Neural progenitor cell (in vitro differentiated cells): ENCODE data around the gene TUB. TPM values are rescaled to one million over a fixed set of nuclear protein-coding genes. Genes with fewer than 3 reads are reported as not detected.

Source experiments
- DNase-seq: peaks from one replicate; pipeline ENCODE4 v3.0.0-alpha.2; 2016; ENCODE audit warnings: low spot score
- H2AFZ ChIP-seq: fragments of 200-600 bp; sonication (generic); replicated peaks from 2 replicates; pipeline ENCODE4 v1.6.1; 2016; ENCODE audit warnings: antibody characterized with exemption
- H3F3A ChIP-seq: fragments of 200-600 bp; sonication (generic); 2 replicates; pipeline ENCODE4 v1.6.1; 2016; ENCODE audit warnings: antibody characterized with exemption, low read depth
- H3K27ac ChIP-seq: fragments of 200-600 bp; sonication (generic); 2 replicates; pipeline ENCODE4 v1.5.1; 2016; ENCODE audit warnings: mild to moderate bottlenecking
- H3K27me3 ChIP-seq: fragments of 200-600 bp; sonication (generic); 2 replicates; pipeline ENCODE4 v1.6.1; 2016; ENCODE audit warnings: mild to moderate bottlenecking, moderate library complexity
- H3K36me3 ChIP-seq: fragments of 200-600 bp; sonication (generic); 2 replicates; pipeline ENCODE4 v1.5.1; 2016
- H3K4me1 ChIP-seq: fragments of 200-600 bp; sonication (generic); 2 replicates; pipeline ENCODE4 v1.6.1; 2016; ENCODE audit warnings: mixed run types
- H3K4me2 ChIP-seq: fragments of 200-600 bp; sonication (generic); 2 replicates; pipeline ENCODE4 v1.6.1; 2016
- H3K4me3 ChIP-seq: fragments of 200-600 bp; sonication (generic); 2 replicates; pipeline ENCODE4 v1.5.1; 2016
- H3K79me2 ChIP-seq: fragments of 200-600 bp; sonication (generic); 2 replicates; pipeline ENCODE4 v1.6.1; 2016; ENCODE audit warnings: low read depth
- H3K9ac ChIP-seq: fragments of 200-600 bp; sonication (generic); 2 replicates; pipeline ENCODE4 v1.6.1; 2016
- H3K9me3 ChIP-seq: fragments of 200-600 bp; sonication (generic); 2 replicates; pipeline ENCODE4 v1.5.1; 2016; ENCODE audit warnings: low read depth
- H4K20me1 ChIP-seq: fragments of 200-600 bp; sonication (generic); 2 replicates; pipeline ENCODE4 v1.6.1; 2016; ENCODE audit warnings: low read depth
- H3K27ac Mint-ChIP-seq: 3 replicates; pipeline ENCODE4 v1.8.0; 2021; ENCODE audit warnings: mixed read lengths
- H3K27me3 Mint-ChIP-seq: 2 replicates; pipeline ENCODE4 v1.8.0; 2022; ENCODE audit warnings: low read depth, mild to moderate bottlenecking, inconsistent platforms, moderate library complexity, mixed read lengths; ENCODE audit not compliant: insufficient read depth
- H3K36me3 Mint-ChIP-seq: 3 replicates; pipeline ENCODE4 v1.8.0; 2021; ENCODE audit warnings: mixed read lengths
- H3K4me1 Mint-ChIP-seq: 3 replicates; pipeline ENCODE4 v1.8.0; 2021; ENCODE audit warnings: mixed read lengths
- H3K4me3 Mint-ChIP-seq: 3 replicates; pipeline ENCODE4 v1.8.0; 2021; ENCODE audit warnings: mild to moderate bottlenecking, moderate library complexity, mixed read lengths
- H3K9me3 Mint-ChIP-seq: 3 replicates; pipeline ENCODE4 v1.8.0; 2020; ENCODE audit warnings: mixed read lengths
- CTCF ChIP-seq: fragments of 200-600 bp; sonication (generic); IDR thresholded peaks from 2 replicates; pipeline ENCODE4 v1.5.1; 2017; ENCODE audit warnings: antibody characterized with exemption, mild to moderate bottlenecking
- EZH2 ChIP-seq: fragments of 200-600 bp; sonication (generic); IDR thresholded peaks from 2 replicates; pipeline ENCODE4 v1.6.1; 2017; ENCODE audit warnings: antibody characterized with exemption, mild to moderate bottlenecking, moderate library complexity
- EZH2phosphoT487 ChIP-seq: fragments of 200-600 bp; sonication (generic); IDR thresholded peaks from 2 replicates; pipeline ENCODE4 v1.6.1; 2017; ENCODE audit warnings: antibody characterized with exemption
- total RNA-seq: library from RNA; depleted of rRNA; stranded (reverse); fragments of >200 nt; gene quantifications from 2 replicates; pipeline ENCODE4 v1.2.3, GENCODE V29; 2015; ENCODE audit warnings: low replicate concordance

The TUB gene
- total RNA-seq, 1 donor from 2014 or later: 28.7 TPM

DNA sequence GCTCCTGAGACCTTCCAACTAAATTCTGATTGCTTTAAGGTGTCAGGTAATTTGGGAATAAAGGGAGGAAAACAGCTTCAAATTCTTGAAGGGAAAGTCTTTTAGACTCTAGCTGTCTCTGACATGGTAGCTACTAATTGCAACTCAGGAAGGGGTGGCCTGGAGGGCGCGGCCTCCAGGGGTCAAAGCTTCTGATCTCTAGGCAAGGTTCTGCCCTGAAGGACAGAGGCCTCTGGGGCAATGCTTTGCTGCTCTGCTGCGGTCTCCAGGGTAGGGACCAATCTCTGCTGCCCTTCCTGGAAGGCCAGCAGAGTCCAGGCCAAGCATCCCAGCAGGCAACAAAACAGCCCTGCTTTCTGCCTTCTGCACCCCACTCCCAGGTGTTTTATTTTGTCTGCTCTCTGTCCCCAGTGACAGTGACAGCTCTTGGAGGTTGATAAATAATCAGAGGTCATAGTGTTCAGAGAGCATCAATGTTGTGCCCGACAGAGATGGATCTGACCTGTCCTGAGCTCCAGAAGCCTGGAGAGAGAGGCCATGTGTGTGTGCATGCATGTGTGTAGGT, 1.8 kb upstream of the TUB start:
- Mint-ChIP-seq H3K4me1 (peaks cover 40% of the 10 kb centered on the region), H3K27me3 (peaks cover 24% of the 10 kb centered on the region), H3K9me3 (no peaks in the 10 kb centered on the region), H3K27ac (no peak overlapping the region), H3K4me3 (peak overlapping the region; percentile 79), H3K36me3 (peaks cover 1% of the 10 kb centered on the region)
- H4K20me1 ChIP-seq: peaks cover 20% of the 10 kb centered on the region
- H3K4me2 ChIP-seq: no peak overlapping the region
- H3K4me3 ChIP-seq: no peak overlapping the region
- no peak for DNase-seq
- no peak overlapping the region for H2AFZ ChIP-seq
- no peak overlapping the region for H3K9ac ChIP-seq
- peaks cover 28% of the 10 kb centered on the region for H3K4me1 ChIP-seq
- H3F3A ChIP-seq: peaks cover 18% of the 10 kb centered on the region
- no peaks in the 10 kb centered on the region for H3K36me3 ChIP-seq
- TF ChIP-seq EZH2phosphoT487 (no peak), EZH2 (no peak), CTCF (no peak)
- peaks cover 15% of the 10 kb centered on the region for H3K79me2 ChIP-seq
- H3K27ac ChIP-seq: no peak overlapping the region
- peaks cover 21% of the 10 kb centered on the region for H3K27me3 ChIP-seq
- H3K9me3 ChIP-seq: no peaks in the 10 kb centered on the region

GRCh38 chr11:8080069-8080670, 841 bp upstream of the TUB start:
- H3K36me3 Mint-ChIP-seq: peaks cover 1% of the 10 kb centered on the region
- no peaks in the 10 kb centered on the region for H3K9me3 ChIP-seq
- H3K4me1 ChIP-seq: peaks cover 37% of the 10 kb centered on the region
- no peaks in the 10 kb centered on the region for H3K9me3 Mint-ChIP-seq
- H3K27ac Mint-ChIP-seq: peak overlapping the region; percentile 69
- H3K27me3 Mint-ChIP-seq: peaks cover 24% of the 10 kb centered on the region
- H4K20me1 ChIP-seq: peaks cover 27% of the 10 kb centered on the region
- no peak for DNase-seq
- peak overlapping the region; percentile 89 for H2AFZ ChIP-seq
- no peak overlapping the region for H3K9ac ChIP-seq
- peak overlapping the region; percentile 87 for H3K4me3 Mint-ChIP-seq
- peaks cover 18% of the 10 kb centered on the region for H3F3A ChIP-seq
- peak overlapping the region; percentile 94 for H3K4me2 ChIP-seq
- H3K4me3 ChIP-seq: peak overlapping the region; percentile 66
- H3K27me3 ChIP-seq: peaks cover 21% of the 10 kb centered on the region
- no peaks in the 10 kb centered on the region for H3K36me3 ChIP-seq
- H3K27ac ChIP-seq: no peak overlapping the region
- H3K4me1 Mint-ChIP-seq: peaks cover 47% of the 10 kb centered on the region
- TF ChIP-seq EZH2phosphoT487 (no peak), EZH2 (no peak), CTCF (no peak)
- H3K79me2 ChIP-seq: peaks cover 25% of the 10 kb centered on the region

- peak overlapping the region; percentile 66 for H3K4me3 ChIP-seq
- peaks cover 21% of the 10 kb centered on the region for H3K27me3 ChIP-seq
- no peaks in the 10 kb centered on the region for H3K9me3 ChIP-seq
- H3K4me2 ChIP-seq: peak overlapping the region; percentile 94
- no peaks in the 10 kb centered on the region for H3K36me3 ChIP-seq
- H3F3A ChIP-seq: peaks cover 18% of the 10 kb centered on the region
- TF ChIP-seq EZH2phosphoT487 (no peak), CTCF (no peak), EZH2 (no peak)
- Mint-ChIP-seq H3K4me1 (peaks cover 56% of the 10 kb centered on the region), H3K27me3 (peaks cover 20% of the 10 kb centered on the region), H3K4me3 (peak overlapping the region; percentile 89), H3K9me3 (no peaks in the 10 kb centered on the region), H3K36me3 (peaks cover 1% of the 10 kb centered on the region), H3K27ac (peak overlapping the region; percentile 51)
- H3K9ac ChIP-seq: no peak overlapping the region
- H2AFZ ChIP-seq: peak overlapping the region; percentile 73
- H4K20me1 ChIP-seq: peaks cover 41% of the 10 kb centered on the region
- peaks cover 41% of the 10 kb centered on the region for H3K4me1 ChIP-seq
- H3K27ac ChIP-seq: no peak overlapping the region
- peak; percentile 37 for DNase-seq
- peaks cover 39% of the 10 kb centered on the region for H3K79me2 ChIP-seq
Observed at GRCh38 chr11:8081591-8082250, 710 bp downstream of the TUB start.
